Fibroblast of lung (primary cell): ENCODE results near the gene HCLS1. TPM values are rescaled to one million over a fixed set of nuclear protein-coding genes. Genes with fewer than 3 reads are reported as not detected.

ENCODE experiments used
- DNase-seq, 2 donors: peaks; one replicate each; pipeline versions ENCODE4 v3.0.0 to v3.0.0-alpha.2; 2010; ENCODE audit warnings: low read depth in 2 of 2
- H2AFZ ChIP-seq: 2 replicates; pipeline ENCODE4 v1.5.1; 2012; ENCODE audit warnings: low read length, control low read depth, inconsistent platforms
- H3K27ac ChIP-seq: 2 replicates; pipeline ENCODE4 v1.5.1; 2011; ENCODE audit warnings: low read length, control low read depth; ENCODE audit not compliant: insufficient read depth
- H3K27me3 ChIP-seq: 2 replicates; pipeline ENCODE4 v1.5.1; 2011; ENCODE audit warnings: mild to moderate bottlenecking, low read length; ENCODE audit not compliant: control insufficient read depth, insufficient read depth
- H3K36me3 ChIP-seq: 2 replicates; pipeline ENCODE4 v1.5.1; 2011; ENCODE audit warnings: low read length; ENCODE audit not compliant: control insufficient read depth, insufficient read depth
- H3K4me1 ChIP-seq: 2 replicates; pipeline ENCODE4 v1.5.1; 2011; ENCODE audit warnings: low read length; ENCODE audit not compliant: control insufficient read depth, insufficient read depth; ENCODE audit errors: extremely low read depth
- H3K4me2 ChIP-seq: 2 replicates; pipeline ENCODE4 v1.5.1; 2011; ENCODE audit warnings: low read length, control low read depth; ENCODE audit not compliant: insufficient read depth; ENCODE audit errors: extremely low read depth
- H3K4me3 ChIP-seq, 4 experiments: fragments of 200-600 bp in 1 of 4; sonication (generic) in 1 of 4; replicated peaks in 1 of 4; 2 replicates each; pipeline ENCODE4 v1.5.1; 2011 to 2016; ENCODE audit warnings: low read length in 4 of 4, low read depth in 3 of 4, mild to moderate bottlenecking in 3 of 4, control low read depth in 2 of 4, inconsistent platforms in 1 of 4, mixed read lengths in 1 of 4; ENCODE audit not compliant: insufficient read depth in 1 of 4; ENCODE audit errors: control extremely low read depth in 1 of 4
- H3K79me2 ChIP-seq: 2 replicates; pipeline ENCODE4 v1.5.1; 2012; ENCODE audit warnings: mild to moderate bottlenecking, low read length, inconsistent platforms; ENCODE audit not compliant: control insufficient read depth, insufficient read depth
- H3K9ac ChIP-seq: 2 replicates; pipeline ENCODE4 v1.5.1; 2011; ENCODE audit warnings: mild to moderate bottlenecking, low read length, control low read depth; ENCODE audit not compliant: insufficient read depth
- H3K9me3 ChIP-seq: 2 replicates; pipeline ENCODE4 v1.5.1; 2012; ENCODE audit warnings: low read depth, low read length; ENCODE audit not compliant: control insufficient read depth, insufficient read depth
- H4K20me1 ChIP-seq: 2 replicates; pipeline ENCODE4 v1.5.1; 2011; ENCODE audit warnings: low read length; ENCODE audit not compliant: control insufficient read depth, insufficient read depth; ENCODE audit errors: extremely low read depth
- EZH2 ChIP-seq: IDR thresholded peaks from 2 replicates; pipeline ENCODE4 v1.5.1; 2012; ENCODE audit warnings: low read length, control low read depth, mild to moderate bottlenecking; ENCODE audit errors: missing control alignments
- polyA plus RNA-seq, 2 donors: library from polyadenylated mRNA; depleted of rRNA in 1 of 2; stranded (reverse) in 1 of 2; unstranded in 1 of 2; fragments of >200 nt; gene quantifications; 2 replicates each; pipeline ENCODE4 v1.2.1, GENCODE V29; 2011 to 2012; ENCODE audit warnings: missing spikeins in 1 of 2
- total RNA-seq: library from RNA; depleted of rRNA; stranded (reverse); fragments of >200 nt; gene quantifications from 2 replicates; pipeline ENCODE4 v1.2.1, GENCODE V29; 2014
- TF ChIP-seq, protein P1 (sequence below), 2 donors: IDR thresholded peaks in 1 of 2; conservative IDR thresholded peaks in 1 of 2; 1 replicate in 1 of 2; 2 replicates in 1 of 2; pipeline ENCODE4 v1.5.1; 2011 to 2012; ENCODE audit warnings: low read length in 2 of 2, control low read depth in 1 of 2, inconsistent platforms in 1 of 2, low read depth in 1 of 2, mild to moderate bottlenecking in 1 of 2

HCLS1 gene
- total and polyA plus RNA-seq, 2 donors (not counting 1 experiment from before 2014, with no cell fraction given) = 0.66 to 7.7 TPM

DNA sequence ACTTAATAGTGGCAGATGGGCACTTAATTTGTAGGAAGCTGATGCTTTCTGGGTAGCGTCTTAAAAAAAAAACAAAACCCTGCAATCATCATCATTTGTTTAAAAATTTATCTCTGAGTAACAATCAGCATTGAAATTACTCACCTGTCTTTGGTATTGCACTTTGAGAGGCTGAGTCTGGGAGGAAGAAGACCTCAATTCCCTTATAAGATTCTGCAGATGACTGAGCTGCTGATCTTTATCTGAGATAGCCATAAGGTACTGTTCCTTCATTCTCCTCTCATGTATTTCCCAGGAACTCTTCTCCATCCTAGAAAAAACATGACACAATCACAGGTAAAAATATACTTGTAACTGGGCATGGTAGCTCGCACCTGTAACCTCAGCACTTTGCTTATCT is 16.4 kb upstream of the HCLS1 start:
- no peak overlapping the region for H3K4me2 ChIP-seq
- DNase-seq = no peak
- H3K4me1 ChIP-seq = no peaks in the 10 kb centered on the region
- no peak overlapping the region for H3K9ac ChIP-seq
- no peak overlapping the region for H3K4me3 ChIP-seq
- TF ChIP-seq EZH2 = no peak
- TF ChIP-seq, protein P1, sequence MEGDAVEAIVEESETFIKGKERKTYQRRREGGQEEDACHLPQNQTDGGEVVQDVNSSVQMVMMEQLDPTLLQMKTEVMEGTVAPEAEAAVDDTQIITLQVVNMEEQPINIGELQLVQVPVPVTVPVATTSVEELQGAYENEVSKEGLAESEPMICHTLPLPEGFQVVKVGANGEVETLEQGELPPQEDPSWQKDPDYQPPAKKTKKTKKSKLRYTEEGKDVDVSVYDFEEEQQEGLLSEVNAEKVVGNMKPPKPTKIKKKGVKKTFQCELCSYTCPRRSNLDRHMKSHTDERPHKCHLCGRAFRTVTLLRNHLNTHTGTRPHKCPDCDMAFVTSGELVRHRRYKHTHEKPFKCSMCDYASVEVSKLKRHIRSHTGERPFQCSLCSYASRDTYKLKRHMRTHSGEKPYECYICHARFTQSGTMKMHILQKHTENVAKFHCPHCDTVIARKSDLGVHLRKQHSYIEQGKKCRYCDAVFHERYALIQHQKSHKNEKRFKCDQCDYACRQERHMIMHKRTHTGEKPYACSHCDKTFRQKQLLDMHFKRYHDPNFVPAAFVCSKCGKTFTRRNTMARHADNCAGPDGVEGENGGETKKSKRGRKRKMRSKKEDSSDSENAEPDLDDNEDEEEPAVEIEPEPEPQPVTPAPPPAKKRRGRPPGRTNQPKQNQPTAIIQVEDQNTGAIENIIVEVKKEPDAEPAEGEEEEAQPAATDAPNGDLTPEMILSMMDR (conservative IDR thresholded peaks at IDR 0.05 in 1 of 2, IDR thresholded peaks at IDR 0.05 in 1 of 2; ENCODE audit: low read depth in 1 of 2, low read length in 2 of 2) = no peak
- peaks cover 9% of the 10 kb centered on the region for H3K36me3 ChIP-seq
- no peak overlapping the region for H3K27ac ChIP-seq
- no peaks in the 10 kb centered on the region for H3K9me3 ChIP-seq
- H2AFZ ChIP-seq = no peak overlapping the region
- H4K20me1 ChIP-seq = no peaks in the 10 kb centered on the region
- H3K79me2 ChIP-seq = no peaks in the 10 kb centered on the region
- no peaks in the 10 kb centered on the region for H3K27me3 ChIP-seq

DNA sequence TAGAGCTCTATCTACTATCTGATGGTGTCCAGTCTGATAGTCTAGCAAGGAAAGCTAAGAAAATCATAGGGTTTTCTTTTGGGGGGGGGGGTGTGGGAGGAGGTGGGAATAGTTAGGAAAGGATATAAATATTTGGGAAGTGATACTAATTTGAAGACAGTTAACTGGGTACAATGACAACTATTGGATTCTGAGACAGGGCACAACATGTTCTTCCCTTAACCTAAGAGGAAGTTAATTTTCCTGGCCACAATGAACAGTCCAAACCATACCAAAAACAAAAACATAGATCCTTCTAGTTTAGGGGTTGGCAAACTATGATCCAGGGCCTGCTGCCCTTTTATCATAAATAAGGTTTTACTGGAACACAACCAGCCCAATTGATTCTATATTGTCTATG is 10.0 kb upstream of the HCLS1 start:
- Histone ChIP-seq H3K79me2 (no peaks in the 10 kb centered on the region), H3K27ac (no peak overlapping the region), H3K27me3 (no peaks in the 10 kb centered on the region), H2AFZ (no peak overlapping the region), H3K4me3 (no peak overlapping the region), H3K9me3 (no peaks in the 10 kb centered on the region), H4K20me1 (no peaks in the 10 kb centered on the region), H3K4me1 (no peaks in the 10 kb centered on the region), H3K36me3 (peaks cover 15% of the 10 kb centered on the region), H3K4me2 (no peak overlapping the region), H3K9ac (no peak overlapping the region)
- TF ChIP-seq EZH2 = no peak
- TF ChIP-seq, protein P1 (conservative IDR thresholded peaks at IDR 0.05 in 1 of 2, IDR thresholded peaks at IDR 0.05 in 1 of 2; ENCODE audit: low read depth in 1 of 2, low read length in 2 of 2) = no peak
- DNase-seq = no peak

DNA sequence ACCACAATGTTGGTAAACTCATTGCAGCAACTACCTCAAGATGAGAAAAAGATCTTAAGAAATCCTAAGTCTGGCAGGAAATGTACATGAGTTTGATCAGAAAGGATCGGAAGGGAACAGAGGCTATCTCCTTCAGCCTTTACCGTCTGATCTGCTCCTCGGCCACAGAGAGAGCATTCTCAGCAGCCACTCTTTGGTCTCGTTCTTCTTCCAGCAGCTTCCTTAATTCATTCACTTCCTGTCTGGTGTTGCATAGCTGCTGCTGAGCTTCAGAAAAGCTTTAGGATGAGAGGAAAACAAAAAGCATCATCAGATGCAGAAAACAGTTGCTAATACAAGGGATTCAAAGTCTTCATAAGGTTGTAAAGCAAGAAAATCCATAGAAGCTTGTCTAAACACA is 6.6 kb upstream of the HCLS1 start:
- no peaks in the 10 kb centered on the region for H3K9me3 ChIP-seq
- H2AFZ ChIP-seq = no peak overlapping the region
- no peak overlapping the region for H3K9ac ChIP-seq
- H4K20me1 ChIP-seq = no peaks in the 10 kb centered on the region
- DNase-seq = no peak
- H3K4me2 ChIP-seq = no peak overlapping the region
- no peak overlapping the region for H3K4me3 ChIP-seq
- no peaks in the 10 kb centered on the region for H3K79me2 ChIP-seq
- no peak overlapping the region for H3K27ac ChIP-seq
- no peak for TF ChIP-seq EZH2
- TF ChIP-seq, protein P1 (conservative IDR thresholded peaks at IDR 0.05 in 1 of 2, IDR thresholded peaks at IDR 0.05 in 1 of 2; ENCODE audit: low read depth in 1 of 2, low read length in 2 of 2) = no peak
- H3K36me3 ChIP-seq = peaks cover 19% of the 10 kb centered on the region
- H3K27me3 ChIP-seq = no peaks in the 10 kb centered on the region
- no peaks in the 10 kb centered on the region for H3K4me1 ChIP-seq
